GM18873 (cell line): ENCODE data around the gene HHLA2.

ENCODE experiments used
- ATAC-seq: cut with Tn5 transposase; IDR thresholded peaks from one replicate; pipeline ENCODE4 v1.9.1; 2021; ENCODE audit warnings: mild to moderate bottlenecking, moderate library complexity, moderate number of reproducible peaks; ENCODE audit not compliant: unreplicated experiment, low FRiP score

Gene HHLA2

GRCh38 chr3:108298056-108298455 is 1.7 kb downstream of the HHLA2 start:
- no peak for ATAC-seq

GRCh38 chr3:108300103-108300849 is 3.9 kb downstream of the HHLA2 start:
- ATAC-seq = no peak

GRCh38 chr3:108301695-108302404 is 5.5 kb downstream of the HHLA2 start:
- ATAC-seq = no peak

DNA sequence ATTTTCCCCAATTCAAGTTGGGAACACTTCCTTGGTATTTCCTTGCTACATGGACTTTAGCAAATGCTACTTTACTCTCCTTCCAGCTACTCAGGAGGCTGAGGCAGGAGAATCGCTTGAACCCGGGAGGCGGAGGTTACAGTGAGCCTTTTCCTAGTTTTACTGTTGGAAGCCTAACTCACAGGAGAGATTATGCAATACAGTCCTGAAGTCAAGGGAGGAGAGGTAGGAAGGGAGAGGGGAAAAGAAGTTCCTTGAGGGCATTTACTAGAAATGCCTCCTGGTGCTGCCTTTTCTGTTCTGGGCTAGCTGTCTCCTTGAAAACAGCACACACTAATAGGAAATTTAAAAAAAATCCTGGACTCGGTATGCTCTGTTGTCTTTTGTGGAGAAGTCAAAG is 6.2 kb downstream of the HHLA2 start:
- no peak for ATAC-seq

GRCh38 chr3:108305484-108306172 is 9.3 kb downstream of the HHLA2 start:
- ATAC-seq = no peak

- no peak for ATAC-seq
These were observed 15.4 kb downstream of the HHLA2 start for GRCh38 chr3:108311797-108312196.

GRCh38 chr3:108312656-108313055 is 16.3 kb downstream of the HHLA2 start:
- no peak for ATAC-seq

DNA sequence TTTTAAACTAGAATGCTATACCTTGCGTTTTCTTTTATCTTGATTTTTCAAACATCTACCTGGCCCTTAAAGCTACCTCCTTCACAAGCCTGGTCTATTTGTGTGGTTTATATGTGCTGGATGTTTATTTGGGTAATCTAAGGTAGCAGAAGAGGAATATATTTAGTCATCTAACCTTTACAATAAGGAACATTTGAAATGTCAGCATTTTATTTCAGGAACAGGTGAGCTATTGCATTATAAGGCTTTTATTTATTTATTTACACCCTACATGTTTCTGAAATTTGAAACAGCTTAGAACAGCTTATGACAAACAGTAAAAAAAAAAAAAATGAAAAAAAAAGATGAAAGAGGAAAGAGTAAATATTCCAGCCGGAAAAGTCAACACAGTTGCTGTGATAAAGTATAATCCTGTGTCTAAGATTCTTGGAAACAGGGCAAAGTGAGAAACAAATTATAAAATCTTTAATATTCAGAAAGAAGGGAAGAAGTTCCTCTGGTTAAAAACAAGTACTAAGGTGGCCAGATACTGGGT is 19.5 kb downstream of the HHLA2 start:
- ATAC-seq = no peak

- no peak for ATAC-seq
These were observed 23.2 kb downstream of the HHLA2 start for GRCh38 chr3:108319428-108320082.

DNA sequence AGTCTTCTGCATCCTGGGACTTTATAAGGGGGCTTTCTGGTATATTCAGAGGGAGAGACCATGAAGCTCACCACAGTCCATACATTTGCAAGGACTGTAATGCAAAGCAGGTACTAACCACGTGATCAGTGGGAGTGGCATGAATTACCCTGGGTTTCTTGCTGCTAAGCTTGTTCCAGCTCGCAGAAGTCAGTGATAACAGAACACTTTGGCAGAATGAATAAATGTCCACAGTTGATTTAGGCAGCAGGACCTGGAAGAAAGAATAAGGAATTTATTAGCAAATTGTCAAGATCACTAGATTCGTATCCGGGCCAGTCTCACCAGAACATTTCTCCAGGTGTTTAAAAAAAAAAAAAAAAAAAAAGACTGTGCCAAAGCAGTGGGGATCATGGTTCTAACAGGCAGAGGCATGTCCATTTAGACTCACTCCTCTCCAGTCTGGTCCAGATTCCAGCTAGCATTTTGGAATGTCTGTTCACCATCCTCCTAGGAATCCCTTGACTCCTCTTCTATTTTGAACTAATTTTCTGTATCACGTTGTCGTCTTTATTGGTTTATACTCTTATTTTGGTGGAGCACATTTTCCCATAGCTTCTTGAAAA is 24.5 kb downstream of the HHLA2 start:
- ATAC-seq = no peak

GRCh38 chr3:108322352-108322751 is 26.0 kb downstream of the HHLA2 start:
- ATAC-seq = no peak

GRCh38 chr3:108324177-108324576 is 27.8 kb downstream of the HHLA2 start:
- no peak for ATAC-seq

DNA sequence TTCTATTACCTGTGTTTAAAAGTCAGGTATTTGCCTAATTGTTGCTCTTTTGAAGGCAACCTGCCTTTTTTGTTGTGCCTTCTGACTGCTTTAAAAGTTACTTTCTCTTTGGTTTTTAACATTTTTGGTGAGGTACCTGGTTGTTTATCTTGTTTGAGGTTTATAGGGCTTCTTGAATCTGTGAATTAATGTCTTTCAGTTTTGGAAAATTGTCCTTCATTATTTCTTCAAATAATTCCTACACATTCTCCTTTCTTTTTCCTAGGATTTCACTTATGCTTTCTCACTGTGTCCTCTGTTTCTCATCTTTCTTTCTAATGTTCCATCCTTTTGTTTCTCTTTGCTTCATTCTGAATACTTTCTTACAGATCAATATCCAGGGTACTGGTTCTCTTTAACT is 30.8 kb downstream of the HHLA2 start:
- no peak for ATAC-seq

DNA sequence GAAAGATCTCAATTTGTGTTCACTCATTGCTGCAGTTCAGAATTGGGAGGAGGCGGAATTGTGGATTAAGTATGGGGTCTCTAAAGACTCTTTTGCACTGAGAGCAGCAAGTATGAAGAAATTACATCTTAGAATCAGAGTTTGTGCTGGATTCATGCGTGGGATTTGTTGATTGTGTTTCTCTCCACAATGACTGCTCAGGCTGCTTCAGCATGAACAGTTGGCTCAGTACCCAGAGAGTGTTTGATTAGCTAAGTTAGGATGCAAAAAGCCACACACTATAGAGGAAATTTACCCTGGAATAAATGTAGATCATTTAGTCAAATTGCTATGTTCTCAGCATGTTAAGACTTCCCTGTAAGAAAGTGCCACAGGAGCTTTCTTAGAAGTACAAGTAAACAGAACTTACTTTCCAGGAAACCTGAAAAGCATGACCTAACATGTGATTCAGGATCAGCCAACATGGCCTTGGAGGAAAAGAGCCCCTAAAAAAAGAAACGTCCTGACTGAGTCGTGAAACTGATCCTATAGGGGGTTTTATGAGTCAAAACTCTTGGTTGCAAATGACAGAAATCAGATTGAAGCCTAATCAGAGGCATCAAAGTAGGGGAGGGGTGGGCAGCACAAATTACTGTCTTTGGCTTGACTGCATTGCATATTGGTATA is 32.6 kb downstream of the HHLA2 start:
- no peak for ATAC-seq

GRCh38 chr3:108329508-108329907 is 33.2 kb downstream of the HHLA2 start:
- no peak for ATAC-seq

GRCh38 chr3:108329947-108330346 is 33.6 kb downstream of the HHLA2 start:
- no peak for ATAC-seq

DNA sequence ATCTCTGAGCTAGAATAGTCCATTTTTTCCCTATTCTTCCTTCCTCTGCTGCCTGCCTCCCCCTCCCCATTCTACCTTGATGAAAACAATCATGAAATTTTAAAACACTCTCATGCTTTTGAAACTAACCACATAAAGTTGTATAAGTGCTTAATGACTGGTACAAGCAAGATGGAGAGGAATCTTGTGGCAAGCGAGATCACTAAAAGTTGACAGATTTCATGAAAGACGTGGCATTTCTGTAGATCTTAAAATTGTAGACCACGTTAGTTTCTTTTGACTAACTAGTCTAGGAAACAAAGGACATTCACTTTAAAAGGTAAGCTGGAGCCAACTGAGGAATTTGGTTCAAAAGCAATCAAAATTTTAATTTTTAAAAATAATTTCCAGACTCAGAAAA is 35.4 kb downstream of the HHLA2 start:
- ATAC-seq = no peak

DNA sequence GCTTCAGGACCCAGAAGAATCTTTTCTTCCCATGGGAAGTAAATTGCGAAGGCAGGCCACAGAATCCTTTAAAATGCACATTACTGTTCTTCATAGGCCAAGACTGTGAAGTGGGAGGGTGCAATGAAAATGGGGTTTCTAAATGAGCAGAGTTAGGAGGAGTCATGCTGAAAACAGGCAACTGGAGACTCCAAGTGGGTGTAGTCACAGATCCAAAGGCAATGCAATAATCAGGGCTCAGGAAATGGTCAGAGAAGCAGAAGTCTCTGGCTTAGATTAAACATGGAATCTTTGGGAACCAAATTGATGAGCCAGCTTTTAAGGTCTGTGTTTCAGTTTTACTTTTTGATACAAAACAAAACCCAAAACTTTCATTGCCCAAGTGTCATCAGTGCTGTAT is 37.6 kb downstream of the HHLA2 start:
- no peak for ATAC-seq

DNA sequence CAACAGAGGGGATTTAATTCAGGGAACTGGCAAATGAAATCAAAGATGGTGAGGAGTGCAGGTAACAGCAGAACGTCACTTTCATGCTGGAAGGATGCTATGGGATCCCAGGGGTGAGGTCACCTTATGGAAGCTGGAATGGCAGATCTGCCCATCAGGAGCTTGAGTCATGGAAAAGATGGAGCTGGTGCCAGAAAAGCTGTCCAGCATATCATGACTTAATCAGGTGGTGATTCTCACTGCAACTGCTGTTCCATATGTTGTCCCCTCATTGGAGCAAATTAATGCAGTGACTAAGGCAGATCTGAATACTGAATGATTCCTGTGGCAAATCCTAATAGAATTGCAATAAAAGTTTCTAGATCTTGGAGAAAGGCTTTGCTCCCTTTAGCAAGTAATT is 38.4 kb downstream of the HHLA2 start:
- no peak for ATAC-seq
